GM18520 (cell line): ENCODE results near the gene THAP9.
A peak's percentile ranks its signal among the peaks of the same experiment; 100 is the strongest.
"Not testable (repeated sequence)": the region's sequence is repeated elsewhere in the genome, so short reads cannot be mapped to it uniquely, and the experiment has no call there.

Experiments
- ATAC-seq: cut with Tn5 transposase; IDR thresholded peaks from one replicate; pipeline ENCODE4 v1.9.1; 2021; ENCODE audit not compliant: unreplicated experiment

Gene THAP9, protein sequence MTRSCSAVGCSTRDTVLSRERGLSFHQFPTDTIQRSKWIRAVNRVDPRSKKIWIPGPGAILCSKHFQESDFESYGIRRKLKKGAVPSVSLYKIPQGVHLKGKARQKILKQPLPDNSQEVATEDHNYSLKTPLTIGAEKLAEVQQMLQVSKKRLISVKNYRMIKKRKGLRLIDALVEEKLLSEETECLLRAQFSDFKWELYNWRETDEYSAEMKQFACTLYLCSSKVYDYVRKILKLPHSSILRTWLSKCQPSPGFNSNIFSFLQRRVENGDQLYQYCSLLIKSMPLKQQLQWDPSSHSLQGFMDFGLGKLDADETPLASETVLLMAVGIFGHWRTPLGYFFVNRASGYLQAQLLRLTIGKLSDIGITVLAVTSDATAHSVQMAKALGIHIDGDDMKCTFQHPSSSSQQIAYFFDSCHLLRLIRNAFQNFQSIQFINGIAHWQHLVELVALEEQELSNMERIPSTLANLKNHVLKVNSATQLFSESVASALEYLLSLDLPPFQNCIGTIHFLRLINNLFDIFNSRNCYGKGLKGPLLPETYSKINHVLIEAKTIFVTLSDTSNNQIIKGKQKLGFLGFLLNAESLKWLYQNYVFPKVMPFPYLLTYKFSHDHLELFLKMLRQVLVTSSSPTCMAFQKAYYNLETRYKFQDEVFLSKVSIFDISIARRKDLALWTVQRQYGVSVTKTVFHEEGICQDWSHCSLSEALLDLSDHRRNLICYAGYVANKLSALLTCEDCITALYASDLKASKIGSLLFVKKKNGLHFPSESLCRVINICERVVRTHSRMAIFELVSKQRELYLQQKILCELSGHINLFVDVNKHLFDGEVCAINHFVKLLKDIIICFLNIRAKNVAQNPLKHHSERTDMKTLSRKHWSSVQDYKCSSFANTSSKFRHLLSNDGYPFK

DNA sequence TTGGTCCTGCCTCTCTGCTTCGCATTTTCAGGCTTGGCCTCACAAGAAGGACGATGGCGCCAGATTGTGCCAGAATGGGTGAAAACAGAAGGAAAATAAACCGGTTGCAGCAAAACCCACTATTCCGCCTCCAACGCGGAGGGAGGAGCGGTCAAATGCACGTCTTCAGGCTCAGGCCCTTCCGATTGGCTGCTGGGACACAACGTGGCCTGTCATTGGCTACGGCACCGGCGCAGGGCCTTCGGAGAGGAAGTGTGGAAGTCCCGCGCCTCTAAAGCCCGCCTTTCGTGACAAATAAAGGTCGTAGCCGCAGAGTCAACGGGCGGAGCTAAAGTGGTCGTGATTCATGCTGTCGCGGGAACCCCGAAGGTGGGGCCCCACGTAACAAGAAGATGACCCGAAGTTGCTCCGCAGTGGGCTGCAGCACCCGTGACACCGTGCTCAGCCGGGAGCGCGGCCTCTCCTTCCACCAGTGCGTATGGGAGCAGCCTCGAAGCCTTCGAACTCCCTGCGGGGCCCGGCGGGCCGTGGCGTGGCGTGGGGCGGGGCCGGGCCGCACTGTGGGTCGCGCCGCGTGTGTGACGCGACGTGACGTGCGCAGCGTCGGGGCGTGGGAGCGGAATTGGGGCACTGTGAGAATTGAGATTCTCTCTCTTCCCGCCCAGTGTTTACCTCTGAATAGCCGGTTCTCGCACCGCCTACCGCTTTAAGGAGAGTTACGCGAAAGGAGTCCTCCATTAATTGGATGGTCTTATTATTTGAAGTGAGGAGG, at the start of gene THAP9:
Gene THAP9, plus strand, starts transcription at position 325 of the 772 bp plus-strand sequence. Its CDS starts 68 bp downstream, at position 393.
- ATAC-seq = peak; percentile 85

DNA sequence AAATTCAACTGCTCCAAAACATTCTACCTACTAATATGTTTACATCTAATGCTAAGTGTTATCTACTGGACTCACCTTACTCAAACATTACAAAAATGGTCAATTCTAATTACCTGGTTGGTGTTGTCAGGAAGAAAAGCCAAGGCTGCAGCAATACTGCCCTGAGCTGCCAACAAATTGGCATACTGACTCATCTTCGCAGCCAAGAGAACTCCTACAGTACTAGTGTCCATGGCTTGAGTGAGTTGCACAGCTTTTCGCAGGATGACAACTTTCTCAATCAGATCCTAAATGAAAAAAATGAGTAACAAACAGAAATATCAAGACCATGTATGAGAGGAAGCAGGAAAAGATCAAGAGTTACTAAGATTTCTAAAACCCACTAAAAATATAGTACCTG, 49.2 kb upstream of the THAP9 start:
- ATAC-seq = no peak

DNA sequence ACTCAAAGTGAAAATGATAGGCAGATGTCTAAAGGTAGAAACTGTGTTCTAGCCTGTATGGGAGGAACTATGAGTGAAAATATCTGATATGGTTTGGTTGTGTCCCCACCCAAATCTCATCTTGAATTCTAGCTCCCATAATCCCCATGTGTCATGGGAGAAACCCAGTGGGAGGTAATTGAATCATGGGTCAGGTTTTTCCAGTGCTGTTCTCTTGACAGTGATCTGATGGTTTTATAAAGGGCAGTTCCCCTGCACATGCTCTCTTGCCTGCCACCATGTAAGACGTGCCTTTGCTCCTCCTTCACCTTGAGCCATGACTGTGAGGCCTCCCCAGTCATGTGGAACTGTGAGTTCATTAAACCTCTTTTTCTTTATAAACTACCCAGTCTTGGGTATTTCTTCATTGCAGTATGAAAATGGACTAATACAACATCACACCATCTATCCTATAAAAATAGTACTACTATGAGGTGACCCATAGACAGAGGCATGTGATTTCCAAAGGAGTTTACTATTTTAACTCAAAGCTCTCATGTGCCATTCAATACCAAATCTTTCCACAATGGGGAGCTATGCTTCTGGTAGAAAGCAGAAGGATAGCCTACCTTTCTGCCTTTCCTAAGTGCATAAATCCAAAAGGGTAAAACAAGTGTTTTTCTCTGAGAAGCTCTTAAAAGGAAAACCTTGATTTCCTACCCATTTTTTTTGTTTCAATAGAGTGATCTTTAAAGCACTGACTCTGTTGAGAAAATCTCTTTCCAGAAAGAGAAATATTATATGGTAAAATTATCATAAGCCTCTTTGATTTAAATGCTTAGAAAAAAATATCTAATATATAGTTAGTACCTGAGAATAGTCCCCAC, 48.4 kb upstream of the THAP9 start:
- no peak for ATAC-seq

DNA sequence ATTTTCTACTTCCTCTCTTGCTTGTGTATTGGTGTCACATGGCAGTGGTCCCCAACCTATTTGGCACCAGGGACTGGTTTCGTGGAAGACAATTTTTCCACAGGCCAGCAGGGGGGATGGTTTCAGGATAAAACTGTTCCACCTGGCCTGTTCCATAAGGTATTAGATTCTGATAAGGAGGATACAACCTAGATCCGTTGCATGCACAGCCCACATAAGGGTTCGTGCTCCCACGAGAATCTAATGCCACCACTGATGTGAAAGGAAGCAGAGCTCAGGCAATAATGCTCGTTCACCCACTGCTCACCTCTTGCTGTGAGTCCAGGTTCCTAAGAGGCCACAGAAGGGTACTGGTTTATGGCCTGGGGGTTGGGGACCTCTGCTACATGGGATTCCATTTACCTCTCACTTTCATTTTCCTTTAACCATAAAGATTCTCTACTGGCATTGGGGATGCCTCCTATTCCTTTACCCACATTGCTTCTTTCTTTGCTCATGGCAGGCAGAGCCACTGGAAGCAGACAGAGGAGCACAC, 47.7 kb upstream of the THAP9 start:
- no peak for ATAC-seq

DNA sequence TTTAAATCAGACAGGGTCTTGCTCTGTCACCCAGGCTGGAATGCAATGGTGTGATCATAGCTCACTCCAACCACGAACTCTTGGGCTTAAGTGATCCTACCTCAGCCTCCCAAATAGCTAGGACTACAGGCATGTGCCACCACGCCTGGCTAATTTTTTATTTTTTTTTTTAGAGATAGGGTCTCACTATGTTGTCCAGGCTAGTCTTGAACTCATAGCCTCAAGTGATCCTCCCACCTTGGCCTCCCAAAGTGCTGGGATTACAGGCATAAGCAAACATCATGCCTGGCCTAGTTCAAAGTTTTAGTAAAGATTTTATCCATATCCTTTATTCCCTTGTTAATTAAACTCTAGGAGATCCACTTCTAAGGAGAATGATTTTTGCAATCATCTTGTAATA, 40.0 kb upstream of the THAP9 start:
- ATAC-seq = not testable (repeated sequence)

DNA sequence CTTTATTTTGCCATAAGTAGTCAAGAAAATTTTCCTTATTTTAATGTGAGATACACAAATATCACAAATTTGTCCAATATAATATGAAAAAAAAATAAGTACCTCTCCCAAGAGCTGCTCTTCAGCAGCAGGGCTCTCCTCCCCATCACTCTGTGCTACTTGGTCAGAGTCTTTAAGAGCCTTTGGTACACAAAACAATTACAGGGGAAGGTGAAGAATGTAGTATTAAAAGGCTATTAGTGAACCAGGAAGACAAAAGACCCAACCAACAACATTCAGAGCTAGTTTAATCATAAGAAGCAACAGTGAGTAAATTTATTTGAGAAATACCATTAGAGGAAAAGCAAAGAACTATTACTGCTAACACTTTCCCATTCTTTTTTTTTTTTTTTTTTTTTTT, 39.0 kb upstream of the THAP9 start:
- no peak for ATAC-seq

DNA sequence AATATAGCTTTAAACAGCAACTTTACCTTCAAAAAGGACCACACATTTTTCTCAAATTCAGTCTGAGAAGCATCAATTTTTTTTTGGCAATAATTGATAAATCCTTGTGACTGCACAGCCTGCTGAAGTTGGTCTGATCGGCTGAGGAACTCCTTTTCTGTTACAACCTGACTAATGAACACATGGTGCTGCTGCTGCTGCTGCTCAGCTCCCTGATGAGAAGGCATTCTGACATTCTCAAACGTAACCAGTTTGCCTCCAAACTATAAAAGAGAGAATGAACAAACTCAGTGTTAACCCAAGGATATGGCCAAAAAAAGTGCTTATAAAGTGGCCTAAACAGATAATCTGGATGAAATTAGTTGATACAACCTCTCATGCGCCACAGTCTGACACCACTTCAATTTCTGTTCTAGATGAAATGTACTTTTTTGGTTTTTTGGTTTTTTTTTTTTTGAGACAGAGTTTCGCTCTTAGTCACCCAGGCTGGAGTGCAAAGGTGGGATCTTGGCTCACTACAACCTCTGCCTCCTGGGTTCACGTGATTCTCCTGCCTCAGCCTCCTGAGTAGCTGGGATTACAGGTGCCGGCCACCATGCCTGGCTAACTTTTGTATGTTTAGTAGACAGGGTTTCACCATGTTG, 36.1 kb upstream of the THAP9 start:
- no peak for ATAC-seq

DNA sequence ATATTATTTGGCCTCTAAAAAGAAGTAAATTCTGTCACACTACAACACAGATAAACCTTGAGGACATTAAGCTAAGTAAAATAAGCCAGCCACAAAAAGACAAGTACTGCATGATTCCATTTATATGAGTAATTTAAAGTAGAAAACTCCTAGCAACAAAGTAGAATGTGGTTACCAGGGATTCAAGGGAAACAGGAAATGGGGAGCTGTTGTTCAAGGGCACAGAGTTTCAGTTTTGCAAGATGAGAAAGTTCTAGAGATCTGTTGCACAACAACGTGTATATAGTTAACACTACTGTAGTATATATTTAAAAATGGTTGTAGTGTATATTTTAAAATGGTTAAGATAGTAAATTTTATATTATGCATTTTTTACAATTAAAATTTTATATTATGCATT, 34.9 kb upstream of the THAP9 start:
- ATAC-seq = no peak

DNA sequence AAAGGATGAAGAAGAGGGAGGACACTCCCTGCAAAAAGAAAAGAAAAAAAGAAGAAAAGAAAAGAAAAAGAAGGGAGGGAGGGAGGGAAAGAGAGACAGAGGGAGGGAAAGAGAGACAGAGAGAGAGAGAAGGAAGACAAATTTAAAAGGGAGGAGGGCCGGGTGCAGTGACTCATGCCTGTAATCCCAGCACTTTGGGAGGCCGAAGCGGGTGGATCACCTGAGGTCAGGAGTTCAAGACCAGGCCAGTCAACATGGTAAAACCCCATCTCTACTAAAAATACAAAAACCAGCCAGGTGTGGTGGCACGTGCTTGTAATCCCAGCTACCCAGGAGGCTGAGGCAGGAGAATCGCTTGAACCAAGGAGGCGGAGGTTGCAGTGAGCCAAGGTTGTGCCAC, 34.5 kb upstream of the THAP9 start:
- ATAC-seq = not testable (repeated sequence)

DNA sequence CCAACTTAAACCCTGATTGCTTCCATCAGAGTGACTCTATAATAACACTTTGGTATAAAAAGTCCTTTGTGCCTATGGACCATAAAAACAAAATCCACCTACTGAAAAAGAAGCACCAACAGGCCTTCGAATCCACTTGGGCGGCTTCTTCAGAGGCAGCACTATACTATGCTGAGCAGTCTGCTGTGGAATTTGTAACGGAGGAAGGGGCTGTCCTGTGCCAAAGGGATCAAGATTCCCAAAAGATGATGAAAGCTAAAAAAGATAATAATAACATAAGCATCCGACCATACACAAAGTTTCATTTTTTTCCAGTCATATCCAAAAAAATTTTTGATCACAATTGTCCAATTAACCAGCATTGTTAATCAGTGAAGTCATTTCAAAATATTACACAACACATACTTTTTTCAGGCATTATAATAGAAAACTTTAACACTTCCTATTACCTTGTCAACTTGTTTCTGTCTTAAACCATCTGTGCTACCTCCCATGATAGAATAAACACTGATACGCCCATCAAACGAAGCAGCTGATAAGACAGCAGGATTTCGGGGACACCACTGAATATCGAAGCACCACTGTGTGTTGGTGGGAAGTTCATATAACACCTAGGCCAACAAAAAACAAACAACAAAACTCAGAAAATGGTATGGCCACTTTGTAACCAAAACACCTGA, 33.7 kb upstream of the THAP9 start:
- ATAC-seq = no peak

DNA sequence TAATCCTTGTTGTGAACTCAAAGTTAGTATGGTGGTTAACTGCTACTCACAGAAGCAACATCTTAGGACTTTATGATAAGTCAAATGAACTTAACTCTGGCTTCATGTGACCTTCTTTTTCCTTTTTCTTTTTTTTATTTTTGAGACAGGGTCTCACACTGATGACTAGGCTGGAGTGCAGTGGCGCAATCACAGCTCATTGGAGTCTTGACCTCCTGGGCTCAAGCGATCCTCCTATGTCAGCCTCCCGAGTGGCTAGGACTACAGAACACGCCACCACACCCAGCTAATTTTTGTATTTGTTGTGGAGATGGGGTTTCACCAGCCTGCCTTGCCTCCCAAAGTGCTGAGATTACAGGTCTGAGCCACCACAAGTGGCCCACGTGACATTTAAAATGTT, 32.0 kb upstream of the THAP9 start:
- ATAC-seq = no peak

DNA sequence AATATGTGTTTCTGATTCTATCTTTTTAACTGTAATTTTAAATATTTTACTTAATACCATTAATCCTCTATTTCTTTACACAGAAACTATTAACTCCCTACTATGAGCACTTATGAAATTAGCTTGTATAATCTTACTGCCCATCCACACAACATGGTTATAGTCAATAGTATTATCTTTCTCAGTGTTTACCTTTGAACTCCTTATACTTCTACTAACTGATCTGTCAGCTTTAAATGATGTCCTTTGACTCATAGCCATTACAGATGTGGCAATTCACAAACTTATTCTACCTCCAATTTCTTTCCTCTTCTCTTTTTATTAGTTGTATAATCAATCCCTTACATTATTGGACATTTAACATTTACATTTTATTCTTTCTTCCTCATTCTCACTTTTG, 15.1 kb upstream of the THAP9 start:
- ATAC-seq = no peak

DNA sequence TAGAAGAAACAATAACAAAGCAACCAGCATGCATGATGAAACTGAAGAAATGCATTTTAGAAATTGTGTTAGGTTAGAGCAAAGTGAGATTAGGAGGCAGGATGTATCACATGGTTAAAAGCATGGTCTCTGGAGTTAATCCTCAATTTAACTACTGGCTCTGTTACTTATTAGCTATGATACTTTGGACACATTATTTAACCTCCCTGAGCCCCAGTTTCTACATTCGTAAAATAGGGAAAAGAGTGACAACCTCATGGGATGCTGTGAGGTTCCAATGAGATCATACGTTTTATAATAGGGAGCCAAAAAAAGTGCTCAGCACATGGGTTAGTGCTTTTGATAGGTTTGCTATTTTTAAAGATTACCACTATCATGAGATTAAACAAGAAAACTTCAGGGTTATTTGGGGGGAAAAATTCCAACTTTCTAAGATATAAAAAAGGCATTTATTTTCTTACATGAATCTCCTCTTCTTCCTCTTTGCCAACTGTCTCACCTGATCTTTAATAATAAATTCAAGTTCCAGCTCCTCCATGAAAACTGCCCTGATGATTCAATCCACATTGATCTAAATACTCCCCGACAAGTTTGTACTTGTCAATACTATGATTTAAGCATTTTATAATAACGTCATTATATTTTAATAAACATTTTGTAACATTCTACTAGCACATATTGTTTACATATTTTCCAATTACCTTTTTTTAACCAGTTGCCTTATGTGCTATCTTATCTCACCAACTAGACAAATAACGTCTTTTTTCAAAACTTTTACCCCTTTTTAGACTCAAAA, 14.2 kb upstream of the THAP9 start:
- no peak for ATAC-seq

DNA sequence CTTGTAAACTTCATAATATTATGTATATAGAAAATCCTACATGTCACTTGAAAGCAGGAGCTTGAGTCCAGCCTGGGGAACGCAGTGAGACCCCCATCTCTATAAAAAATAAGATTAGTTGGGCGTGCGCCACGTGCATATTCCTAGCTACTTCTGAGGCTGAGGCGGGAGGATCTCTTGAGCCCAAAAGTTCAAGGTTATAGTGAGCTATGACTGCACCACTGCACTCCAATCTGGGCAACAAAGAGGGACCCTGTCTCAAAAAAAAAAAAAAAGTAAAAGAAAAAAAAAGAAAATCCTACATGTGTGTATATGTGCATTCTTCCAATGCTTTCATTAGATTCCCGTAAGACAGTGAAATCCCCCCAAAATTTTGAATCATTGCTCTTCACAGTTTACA, 11.2 kb upstream of the THAP9 start:
- ATAC-seq = no peak

DNA sequence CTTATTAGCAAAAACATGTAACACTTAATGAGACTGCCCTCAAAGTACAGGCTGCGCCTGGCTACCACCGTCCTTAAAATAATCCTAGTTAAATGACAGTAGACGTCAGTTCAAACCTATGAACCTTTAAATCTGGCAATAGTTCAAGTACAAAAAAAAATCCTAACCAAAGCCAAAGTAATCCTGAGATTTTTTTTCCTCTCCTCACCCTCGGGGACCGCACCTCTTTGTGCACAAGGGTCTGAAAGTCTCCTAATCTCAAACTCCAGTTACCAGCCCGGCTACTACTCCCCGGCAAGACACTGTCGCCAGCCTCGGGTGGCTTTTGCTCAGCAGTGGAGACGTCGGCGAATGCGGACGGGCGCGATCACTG, 10.0 kb upstream of the THAP9 start:
- ATAC-seq = no peak

DNA sequence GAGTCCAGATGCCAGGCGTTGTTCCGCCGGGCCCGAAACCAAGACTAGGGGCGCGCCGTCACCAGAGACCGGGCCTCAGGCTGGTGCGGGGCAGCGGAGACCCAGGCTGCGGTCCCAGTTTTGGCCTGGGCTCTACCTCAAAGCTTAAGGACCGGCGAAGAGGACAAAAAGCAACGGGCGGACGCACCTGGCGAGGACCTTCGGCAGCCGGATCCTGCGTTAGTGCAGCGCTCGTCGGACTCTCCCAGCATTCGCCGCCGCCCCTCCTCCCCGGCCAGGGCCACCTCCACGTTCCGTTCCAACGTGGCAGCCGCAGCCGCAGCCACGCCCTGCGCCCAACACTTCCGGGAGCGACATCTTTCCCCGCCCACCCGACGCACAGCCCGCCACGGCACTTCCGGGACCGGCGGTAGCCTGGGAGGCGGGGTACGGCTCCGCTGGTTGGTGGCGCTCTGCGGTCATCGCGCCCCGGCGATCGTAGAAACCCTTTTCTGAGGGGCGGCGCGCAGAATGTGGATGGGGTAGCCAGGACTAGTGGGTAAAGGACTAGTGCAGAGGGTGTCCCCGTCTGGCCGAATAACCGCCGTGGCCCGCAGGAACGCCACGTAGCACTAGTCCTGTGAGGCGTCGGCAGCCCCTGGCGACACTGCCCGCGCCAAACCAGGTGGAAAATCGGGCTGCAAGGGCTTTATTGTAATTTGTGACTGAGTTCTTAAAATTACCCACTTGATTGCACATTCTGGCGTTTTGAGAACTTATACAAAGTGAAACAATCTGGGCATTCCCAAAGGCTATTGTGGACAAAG, 9.4 kb upstream of the THAP9 start, which contains the start of gene SEC31A:
Gene SEC31A, minus strand, starts transcription at position 253 of the 806 bp plus-strand sequence. CDS start 9,217 bp downstream, outside the sequence.
- ATAC-seq = peak; percentile 90

DNA sequence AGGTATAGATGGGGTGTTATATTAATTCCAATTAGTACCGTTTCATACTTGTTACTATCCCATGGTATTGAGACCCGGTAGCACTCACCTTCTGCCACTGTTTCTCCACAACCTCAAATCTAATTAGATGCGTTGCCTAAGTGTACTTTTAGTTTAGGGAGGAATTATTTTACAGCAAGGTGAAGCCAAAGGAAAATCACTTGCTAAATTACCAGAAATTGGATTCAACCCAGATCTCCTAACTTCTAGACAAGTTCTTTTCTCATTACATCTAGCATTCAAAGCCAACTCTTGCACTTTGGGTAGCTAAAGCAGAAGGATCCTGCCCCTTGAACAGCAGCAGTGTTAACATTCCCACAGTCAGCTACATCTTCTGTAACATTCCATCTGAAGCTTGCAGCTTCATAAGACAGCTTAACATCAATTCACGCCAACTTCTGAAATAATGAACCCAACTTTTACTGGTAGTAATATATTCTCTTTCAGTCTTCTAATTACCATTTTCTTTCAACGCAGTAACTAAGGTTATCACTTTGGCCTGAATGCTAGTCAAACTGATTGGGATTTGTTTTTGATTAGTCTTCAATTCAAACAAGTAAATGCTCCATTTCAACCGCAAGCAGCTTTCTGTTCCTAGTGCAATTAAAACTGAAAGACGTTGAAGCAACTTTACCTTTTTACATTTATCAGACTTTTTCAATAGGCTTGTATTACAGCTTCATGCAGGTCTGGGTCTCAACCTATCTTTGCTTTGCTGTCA, 8.6 kb upstream of the THAP9 start:
- ATAC-seq = no peak
